Hepatocyte (in vitro differentiated cells): ENCODE measurements around the gene RPS6KC1. TPM values are rescaled to one million over a fixed set of nuclear protein-coding genes. Genes with fewer than 3 reads are reported as not detected.
A peak's percentile ranks its signal among the peaks of the same experiment; 100 is the strongest.

Experiments used
- DNase-seq: peaks from one replicate; pipeline ENCODE4 v3.0.0-alpha.2; 2016; ENCODE audit warnings: low spot score
- H2AFZ ChIP-seq: fragments of 200-600 bp; sonication (generic); 2 replicates; pipeline ENCODE4 v1.6.0; 2016; ENCODE audit warnings: antibody characterized with exemption, mild to moderate bottlenecking
- H3K27ac ChIP-seq: fragments of 200-600 bp; sonication (generic); 2 replicates; pipeline ENCODE4 v1.5.1; 2016; ENCODE audit warnings: mild to moderate bottlenecking
- H3K27me3 ChIP-seq: fragments of 200-600 bp; sonication (generic); 2 replicates; pipeline ENCODE4 v1.6.1; 2016
- H3K36me3 ChIP-seq: fragments of 200-600 bp; sonication (generic); replicated peaks from 2 replicates; pipeline ENCODE4 v1.5.1; 2016; ENCODE audit warnings: low read depth; ENCODE audit not compliant: insufficient read depth
- H3K4me1 ChIP-seq: fragments of 200-600 bp; sonication (generic); 2 replicates; pipeline ENCODE4 v1.5.1; 2016; ENCODE audit warnings: mild to moderate bottlenecking, moderate library complexity; ENCODE audit not compliant: insufficient read depth
- H3K4me2 ChIP-seq: fragments of 200-600 bp; sonication (generic); 2 replicates; pipeline ENCODE4 v1.6.0; 2016
- H3K4me3 ChIP-seq: fragments of 200-600 bp; sonication (generic); 2 replicates; pipeline ENCODE4 v1.5.1; 2016; ENCODE audit warnings: mild to moderate bottlenecking
- H3K79me2 ChIP-seq: fragments of 200-600 bp; sonication (generic); 2 replicates; pipeline ENCODE4 v1.6.0; 2017; ENCODE audit warnings: mild to moderate bottlenecking
- H3K9me2 ChIP-seq: fragments of 200-600 bp; sonication (generic); replicated peaks from 2 replicates; pipeline ENCODE4 v1.6.0; 2017; ENCODE audit warnings: mild to moderate bottlenecking; ENCODE audit not compliant: insufficient read depth
- H3K9me3 ChIP-seq: fragments of 200-600 bp; sonication (generic); 2 replicates; pipeline ENCODE4 v1.5.1; 2016; ENCODE audit warnings: low read depth, mild to moderate bottlenecking
- H4K20me1 ChIP-seq: fragments of 200-600 bp; sonication (generic); 2 replicates; pipeline ENCODE4 v1.6.0; 2016; ENCODE audit warnings: mild to moderate bottlenecking; ENCODE audit not compliant: insufficient read depth, poor library complexity, severe bottlenecking
- CTCF ChIP-seq: fragments of 200-600 bp; sonication (generic); IDR thresholded peaks from 2 replicates; pipeline ENCODE4 v1.5.1; 2016; ENCODE audit warnings: antibody characterized with exemption, mild to moderate bottlenecking; ENCODE audit not compliant: poor library complexity
- EZH2 ChIP-seq: fragments of 200-600 bp; sonication (generic); IDR thresholded peaks from 2 replicates; pipeline ENCODE4 v1.6.1; 2016; ENCODE audit warnings: antibody characterized with exemption, mild to moderate bottlenecking, borderline replicate concordance
- EZH2phosphoT487 ChIP-seq: fragments of 200-600 bp; sonication (generic); IDR thresholded peaks from one replicate; pipeline ENCODE4 v1.6.1; 2018; ENCODE audit warnings: antibody characterized with exemption, mild to moderate bottlenecking, low read depth, moderate library complexity; ENCODE audit not compliant: unreplicated experiment, severe bottlenecking
- WGBS: methylation state at CpG from one replicate; pipeline ENCODE4 v1.1.6; 2016; ENCODE audit warnings: low lambda C conversion rate; ENCODE audit errors: missing lambda C conversion rate; 5-methylcytosine and 5-hydroxymethylcytosine counted together
- polyA plus RNA-seq: library from polyadenylated mRNA; unstranded; fragments of >200 nt; fragmentation: Nextera tagmentation; extraction: Ambion mirVana; gene quantifications from 2 replicates; pipeline ENCODE4 v1.2.1, GENCODE V29; 2016
- total RNA-seq: library from RNA; depleted of rRNA; stranded (reverse); fragments of >200 nt; gene quantifications from 2 replicates; pipeline ENCODE4 v1.2.3, GENCODE V29; 2014

Gene RPS6KC1
- total and polyA plus RNA-seq, 2 experiments from 2014 or later: 10.0 to 26.9 TPM

GRCh38 chr1:213281640-213282301 is 230.7 kb downstream of the RPS6KC1 start:
- Histone ChIP-seq H3K4me2 (no peak overlapping the region), H3K4me1 (peaks cover 5% of the 10 kb centered on the region), H3K36me3 (no peaks in the 10 kb centered on the region), H3K79me2 (no peaks in the 10 kb centered on the region), H3K27ac (no peak overlapping the region), H3K4me3 (no peak overlapping the region), H4K20me1 (no peaks in the 10 kb centered on the region), H3K9me3 (no peaks in the 10 kb centered on the region), H2AFZ (no peak overlapping the region), H3K9me2 (no peaks in the 10 kb centered on the region), H3K27me3 (no peaks in the 10 kb centered on the region)
- 66% methylated on average over 13 of the region's 13 CpGs for whole genome bisulfite sequencing
- TF ChIP-seq EZH2phosphoT487: no peak
- no peak for TF ChIP-seq CTCF
- no peak for TF ChIP-seq EZH2
- DNase-seq: no peak

DNA sequence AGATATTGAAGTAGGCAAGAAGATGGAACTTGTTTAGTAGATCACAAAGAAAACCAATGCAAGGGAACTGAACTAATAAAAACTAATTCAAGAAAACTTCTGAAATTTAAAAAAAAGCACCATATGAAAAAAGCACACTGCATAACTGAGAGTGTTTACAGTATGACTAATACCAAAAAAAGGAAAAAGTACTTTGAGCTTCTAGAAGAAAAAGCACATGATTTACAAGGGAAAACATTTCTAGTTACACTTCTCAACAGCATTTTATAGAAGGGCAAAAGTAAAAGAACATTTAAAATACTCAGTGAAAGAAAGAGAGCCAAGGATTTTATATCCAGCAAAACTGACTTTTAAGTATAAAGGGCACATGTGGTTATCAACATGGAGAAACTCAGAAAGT is 233.6 kb downstream of the RPS6KC1 start:
- DNase-seq: no peak
- Histone ChIP-seq H3K9me2 (no peaks in the 10 kb centered on the region), H3K4me2 (no peak overlapping the region), H3K27me3 (no peaks in the 10 kb centered on the region), H3K36me3 (no peaks in the 10 kb centered on the region), H4K20me1 (no peaks in the 10 kb centered on the region), H3K79me2 (no peaks in the 10 kb centered on the region), H3K4me1 (peaks cover 4% of the 10 kb centered on the region), H2AFZ (no peak overlapping the region), H3K4me3 (no peak overlapping the region), H3K9me3 (no peaks in the 10 kb centered on the region), H3K27ac (peak overlapping the region; percentile 51)
- TF ChIP-seq EZH2 (no peak), CTCF (no peak), EZH2phosphoT487 (no peak)

DNA sequence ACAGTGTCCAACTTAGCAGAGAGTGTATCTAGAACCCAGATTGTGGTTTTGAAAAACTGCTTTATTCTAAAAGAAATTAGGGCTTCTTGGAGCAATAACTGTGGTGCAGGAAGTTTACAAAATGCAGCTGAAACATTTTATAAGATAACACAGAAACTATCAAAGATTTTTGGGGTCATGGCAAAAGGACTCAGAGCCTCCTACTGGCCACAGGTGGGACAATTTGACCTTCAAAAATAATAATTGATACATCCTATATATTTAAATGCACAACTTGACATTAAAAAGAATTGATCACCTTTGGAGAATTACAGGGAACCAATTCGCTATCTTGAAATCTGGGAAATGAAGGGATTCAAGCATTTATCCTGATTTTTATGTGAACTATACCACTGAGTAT is 235.2 kb downstream of the RPS6KC1 start:
- 90% methylated on average over 1 of the region's 1 CpG for WGBS
- Histone ChIP-seq H3K79me2 (no peaks in the 10 kb centered on the region), H4K20me1 (no peaks in the 10 kb centered on the region), H3K9me3 (no peaks in the 10 kb centered on the region), H3K4me1 (peaks cover 4% of the 10 kb centered on the region), H3K9me2 (no peaks in the 10 kb centered on the region), H3K36me3 (no peaks in the 10 kb centered on the region), H2AFZ (no peak overlapping the region), H3K27me3 (no peaks in the 10 kb centered on the region), H3K4me2 (no peak overlapping the region), H3K27ac (no peak overlapping the region), H3K4me3 (no peak overlapping the region)
- no peak for TF ChIP-seq EZH2
- TF ChIP-seq EZH2phosphoT487: no peak
- no peak for TF ChIP-seq CTCF
- DNase-seq: no peak
